BE2C (cell line): ENCODE measurements around the gene ROBO1.

Source experiments
- DNase-seq: peaks from one replicate; pipeline ENCODE4 v3.0.0-alpha.2; 2020
- H3K27me3 ChIP-seq: fragments of 250-450 bp; sonication (Bioruptor Pico); 2 replicates; pipeline ENCODE4 v1.5.1; 2020; ENCODE audit warnings: mild to moderate bottlenecking
- H3K36me3 ChIP-seq: fragments of 250-450 bp; sonication (Bioruptor Pico); 2 replicates; pipeline ENCODE4 v1.5.1; 2020; ENCODE audit warnings: mild to moderate bottlenecking
- H3K4me1 ChIP-seq: fragments of 250-450 bp; sonication (Bioruptor Pico); 2 replicates; pipeline ENCODE4 v1.5.1; 2020
- H3K4me3 ChIP-seq: 2 replicates; pipeline ENCODE4 v1.5.1; 2011; ENCODE audit warnings: low read depth, low read length
- H3K9me3 ChIP-seq: fragments of 250-450 bp; sonication (Bioruptor Pico); 2 replicates; pipeline ENCODE4 v1.5.1; 2020
- TF ChIP-seq, protein P1 (sequence below): IDR thresholded peaks from 2 replicates; pipeline ENCODE4 v1.5.1; 2012; ENCODE audit warnings: mild to moderate bottlenecking, low read depth, low read length

ROBO1 gene

DNA sequence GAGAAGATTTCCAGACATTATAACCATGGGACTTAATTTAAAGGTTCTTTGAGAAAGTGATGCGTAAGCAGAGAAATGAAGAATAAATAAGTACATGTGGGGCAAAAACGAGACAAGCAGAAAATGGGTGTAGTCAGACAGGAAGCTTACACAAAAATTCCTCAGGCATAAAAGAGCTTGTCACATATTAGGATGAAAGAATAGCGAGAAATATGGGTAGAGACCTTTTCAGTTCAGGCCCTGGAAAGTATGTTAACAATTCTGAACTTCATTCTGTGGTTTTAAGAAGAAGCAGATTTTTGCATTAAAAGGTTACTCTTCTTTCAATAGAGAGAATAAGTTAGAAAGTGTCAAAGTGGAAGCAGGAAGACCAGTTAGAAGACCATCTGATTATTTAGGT lies 352.4 kb downstream of the ROBO1 start:
- no peaks in the 10 kb centered on the region for H3K9me3 ChIP-seq
- H3K4me3 ChIP-seq: no peak overlapping the region
- no peaks in the 10 kb centered on the region for H3K36me3 ChIP-seq
- H3K4me1 ChIP-seq: peaks cover 6% of the 10 kb centered on the region; the same call in 1 of the 2 replicates
- DNase-seq: no peak
- H3K27me3 ChIP-seq: no peaks in the 10 kb centered on the region
- TF ChIP-seq, protein P1, sequence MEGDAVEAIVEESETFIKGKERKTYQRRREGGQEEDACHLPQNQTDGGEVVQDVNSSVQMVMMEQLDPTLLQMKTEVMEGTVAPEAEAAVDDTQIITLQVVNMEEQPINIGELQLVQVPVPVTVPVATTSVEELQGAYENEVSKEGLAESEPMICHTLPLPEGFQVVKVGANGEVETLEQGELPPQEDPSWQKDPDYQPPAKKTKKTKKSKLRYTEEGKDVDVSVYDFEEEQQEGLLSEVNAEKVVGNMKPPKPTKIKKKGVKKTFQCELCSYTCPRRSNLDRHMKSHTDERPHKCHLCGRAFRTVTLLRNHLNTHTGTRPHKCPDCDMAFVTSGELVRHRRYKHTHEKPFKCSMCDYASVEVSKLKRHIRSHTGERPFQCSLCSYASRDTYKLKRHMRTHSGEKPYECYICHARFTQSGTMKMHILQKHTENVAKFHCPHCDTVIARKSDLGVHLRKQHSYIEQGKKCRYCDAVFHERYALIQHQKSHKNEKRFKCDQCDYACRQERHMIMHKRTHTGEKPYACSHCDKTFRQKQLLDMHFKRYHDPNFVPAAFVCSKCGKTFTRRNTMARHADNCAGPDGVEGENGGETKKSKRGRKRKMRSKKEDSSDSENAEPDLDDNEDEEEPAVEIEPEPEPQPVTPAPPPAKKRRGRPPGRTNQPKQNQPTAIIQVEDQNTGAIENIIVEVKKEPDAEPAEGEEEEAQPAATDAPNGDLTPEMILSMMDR: no peak

DNA sequence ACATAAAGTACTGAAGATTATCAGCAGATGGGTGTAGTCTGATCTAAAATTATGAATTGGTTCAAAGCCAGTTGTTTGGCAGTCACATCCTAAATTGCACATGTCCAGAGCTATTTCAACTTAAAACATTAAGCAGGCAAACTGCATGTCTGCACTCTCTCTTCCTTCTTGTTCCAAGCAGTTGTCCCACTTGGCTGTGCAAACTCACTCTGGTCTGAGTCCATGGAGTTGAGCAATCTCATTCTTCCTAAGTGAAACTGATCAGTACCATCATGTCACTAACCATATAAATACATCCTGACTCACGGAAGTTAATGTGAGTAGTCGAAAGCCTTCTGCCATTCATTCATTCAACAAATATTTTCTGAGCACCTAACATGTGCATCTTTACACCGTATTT lies 353.0 kb downstream of the ROBO1 start:
- no peak overlapping the region for H3K4me3 ChIP-seq
- no peaks in the 10 kb centered on the region for H3K27me3 ChIP-seq
- DNase-seq: no peak
- no peaks in the 10 kb centered on the region for H3K36me3 ChIP-seq
- no peaks in the 10 kb centered on the region for H3K9me3 ChIP-seq
- TF ChIP-seq, protein P1: no peak
- H3K4me1 ChIP-seq: peaks cover 6% of the 10 kb centered on the region; the same call in 1 of the 2 replicates

DNA sequence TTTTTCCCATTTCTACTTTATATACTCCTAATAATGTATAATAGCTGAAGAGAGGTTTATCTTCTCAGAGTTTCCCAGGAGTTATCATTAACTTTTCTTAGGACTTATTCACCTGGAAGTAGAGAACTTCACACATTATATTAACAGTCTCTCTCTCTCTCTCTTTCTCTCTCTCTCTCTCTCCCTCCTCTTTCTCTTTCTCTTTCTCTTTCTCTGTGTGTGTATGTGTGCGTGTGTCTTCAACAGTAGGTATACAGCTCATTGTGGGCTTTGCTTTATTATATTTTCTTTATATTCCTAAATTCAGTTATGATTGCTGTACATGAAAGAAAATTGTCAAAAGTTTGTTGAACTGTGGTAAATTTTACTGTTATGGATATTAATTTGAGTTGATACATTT lies 353.8 kb downstream of the ROBO1 start:
- DNase-seq: no peak
- H3K4me3 ChIP-seq: no peak overlapping the region
- H3K4me1 ChIP-seq: peaks cover 3% of the 10 kb centered on the region; the same call in 1 of the 2 replicates
- H3K9me3 ChIP-seq: no peaks in the 10 kb centered on the region
- no peaks in the 10 kb centered on the region for H3K36me3 ChIP-seq
- TF ChIP-seq, protein P1: no peak
- no peaks in the 10 kb centered on the region for H3K27me3 ChIP-seq

DNA sequence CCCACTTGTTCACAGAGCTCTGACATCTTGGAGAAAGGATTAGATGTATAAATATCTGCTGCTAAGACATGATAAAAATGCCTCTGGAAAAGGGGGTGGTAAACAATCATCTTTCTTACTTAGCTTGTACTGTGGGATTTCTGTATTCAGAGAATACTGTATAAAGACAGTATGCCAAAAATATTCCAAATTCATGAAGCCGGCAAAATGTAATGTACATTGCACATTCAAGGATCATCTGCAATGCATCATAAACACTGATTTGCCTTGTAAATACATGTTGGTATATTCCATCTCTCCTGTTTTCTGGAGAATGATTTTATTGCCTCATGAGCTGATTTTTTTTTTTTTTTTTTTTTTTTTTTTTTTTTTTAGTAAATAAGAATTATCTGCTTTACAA lies 355.3 kb downstream of the ROBO1 start:
- DNase-seq: no peak
- Histone ChIP-seq H3K4me3 (no peak overlapping the region), H3K4me1 (no peaks in the 10 kb centered on the region), H3K36me3 (no peaks in the 10 kb centered on the region), H3K27me3 (no peaks in the 10 kb centered on the region), H3K9me3 (no peaks in the 10 kb centered on the region)
- TF ChIP-seq, protein P1: no peak

DNA sequence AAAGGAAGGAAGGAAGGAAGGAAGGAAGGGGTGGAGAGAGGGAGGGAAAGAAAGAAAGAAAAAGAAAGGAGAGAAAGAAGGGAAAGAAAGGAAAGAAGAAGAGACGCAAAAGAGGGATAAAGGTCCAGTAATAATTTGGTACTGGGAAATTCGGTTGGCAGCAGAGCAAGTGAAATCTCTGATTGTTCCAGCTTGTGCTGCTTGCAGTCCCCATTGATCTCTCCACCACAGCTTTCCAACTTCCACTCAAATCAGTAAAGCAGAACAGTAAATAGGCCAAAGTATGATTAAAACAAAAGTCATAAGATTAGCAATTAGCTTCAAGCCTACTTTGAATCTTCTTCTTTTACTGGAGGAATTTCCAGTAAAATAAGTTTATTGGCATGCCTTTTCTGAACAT lies 357.2 kb downstream of the ROBO1 start:
- H3K4me3 ChIP-seq: no peak overlapping the region
- DNase-seq: no peak
- no peaks in the 10 kb centered on the region for H3K4me1 ChIP-seq
- no peaks in the 10 kb centered on the region for H3K9me3 ChIP-seq
- TF ChIP-seq, protein P1: no peak
- H3K36me3 ChIP-seq: no peaks in the 10 kb centered on the region
- no peaks in the 10 kb centered on the region for H3K27me3 ChIP-seq

DNA sequence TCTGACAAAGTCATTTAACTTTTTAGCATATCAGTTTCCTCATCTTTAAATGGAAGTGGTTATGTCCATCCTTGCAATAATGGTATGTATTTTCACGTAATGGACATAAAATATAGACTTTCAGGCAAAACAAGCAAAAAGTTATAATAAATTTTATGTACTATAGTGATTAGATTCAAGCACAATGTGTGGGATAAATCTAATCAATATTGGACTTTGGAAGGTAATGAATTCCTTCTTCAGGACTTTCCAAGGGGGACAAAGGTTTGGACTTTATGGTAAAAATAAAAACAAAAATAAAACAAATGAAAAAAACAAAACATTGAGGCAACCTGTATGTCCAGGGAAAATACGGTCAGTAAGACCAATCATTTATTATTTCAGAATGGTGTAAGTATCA lies 357.7 kb downstream of the ROBO1 start:
- H3K4me3 ChIP-seq: no peak overlapping the region
- H3K9me3 ChIP-seq: no peaks in the 10 kb centered on the region
- H3K36me3 ChIP-seq: no peaks in the 10 kb centered on the region
- DNase-seq: no peak
- TF ChIP-seq, protein P1: no peak
- H3K4me1 ChIP-seq: no peaks in the 10 kb centered on the region
- H3K27me3 ChIP-seq: no peaks in the 10 kb centered on the region
